ENCODE results near the gene SLC16A14.
"Not testable (repeated sequence)": the region's sequence is repeated elsewhere in the genome, so short reads cannot be mapped to it uniquely, and the experiment has no call there.

Gene SLC16A14, protein sequence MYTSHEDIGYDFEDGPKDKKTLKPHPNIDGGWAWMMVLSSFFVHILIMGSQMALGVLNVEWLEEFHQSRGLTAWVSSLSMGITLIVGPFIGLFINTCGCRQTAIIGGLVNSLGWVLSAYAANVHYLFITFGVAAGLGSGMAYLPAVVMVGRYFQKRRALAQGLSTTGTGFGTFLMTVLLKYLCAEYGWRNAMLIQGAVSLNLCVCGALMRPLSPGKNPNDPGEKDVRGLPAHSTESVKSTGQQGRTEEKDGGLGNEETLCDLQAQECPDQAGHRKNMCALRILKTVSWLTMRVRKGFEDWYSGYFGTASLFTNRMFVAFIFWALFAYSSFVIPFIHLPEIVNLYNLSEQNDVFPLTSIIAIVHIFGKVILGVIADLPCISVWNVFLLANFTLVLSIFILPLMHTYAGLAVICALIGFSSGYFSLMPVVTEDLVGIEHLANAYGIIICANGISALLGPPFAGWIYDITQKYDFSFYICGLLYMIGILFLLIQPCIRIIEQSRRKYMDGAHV

DNA sequence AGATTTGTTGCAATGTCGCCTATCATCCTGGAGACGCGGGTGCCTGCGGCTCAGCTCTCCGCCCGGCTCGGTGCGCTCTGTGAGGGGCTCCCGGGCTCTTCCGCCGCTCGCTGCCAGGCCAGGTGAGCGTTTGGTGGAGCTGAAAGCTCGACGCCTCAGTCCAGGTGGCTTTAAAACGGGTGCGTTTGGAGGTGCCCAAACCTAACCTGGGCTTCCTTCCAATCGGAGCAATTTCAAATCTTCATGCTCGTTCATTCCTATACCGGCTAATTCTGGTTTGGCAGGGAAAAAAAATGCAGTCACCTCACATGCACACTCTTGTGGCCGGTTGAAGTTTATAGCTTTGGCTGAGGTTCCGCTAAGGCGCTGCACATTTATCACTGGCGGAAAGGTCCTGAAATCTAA lies at the start of gene SLC16A14:
SLC16A14 (minus strand) TSS at position 274 of the 405 bp plus-strand sequence. CDS start 9,572 bp downstream, outside the sequence.
- DNase-seq (ENCODE audit: low spot score), result peak; percentile 53

DNA sequence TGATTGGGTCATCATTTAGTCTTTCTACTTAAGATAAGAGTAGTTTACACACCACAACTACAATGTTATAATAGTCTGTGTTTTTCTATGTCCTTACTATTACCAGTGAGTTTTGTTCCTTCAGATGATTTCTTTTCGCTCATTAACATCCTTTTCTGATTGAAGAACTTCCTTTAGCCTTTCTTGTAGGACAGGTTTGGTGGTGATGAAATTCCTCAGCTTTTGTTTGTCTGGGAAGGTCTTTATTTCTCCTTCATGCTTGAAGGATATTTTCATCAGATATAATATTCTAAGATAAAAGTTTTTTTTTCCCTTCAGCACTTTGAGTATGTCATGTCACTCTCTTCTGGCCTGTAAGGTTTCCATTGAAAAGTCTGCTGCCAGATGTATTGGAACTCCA lies 38.0 kb upstream of the SLC16A14 start:
- DNase-seq (ENCODE audit: low spot score), result no peak

DNA sequence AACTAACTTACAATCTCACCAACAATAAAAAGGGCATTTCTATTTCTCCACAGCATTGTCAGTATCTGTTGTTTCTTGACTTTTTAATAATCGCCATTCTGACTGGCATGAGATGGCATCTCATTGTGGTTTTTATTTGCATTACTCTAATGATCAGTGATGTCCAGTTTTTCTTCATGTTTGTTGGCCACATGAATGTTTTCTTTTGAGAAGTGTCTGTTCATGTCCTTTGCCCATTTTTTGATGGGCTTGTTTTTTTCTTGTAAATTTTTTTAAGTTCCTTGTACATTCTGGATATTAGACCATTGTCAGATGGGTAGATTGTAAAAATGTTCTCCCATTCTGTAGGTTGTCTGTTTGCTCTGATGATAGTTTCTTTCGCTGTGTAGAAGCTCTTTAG lies 33.2 kb upstream of the SLC16A14 start:
- DNase-seq (ENCODE audit: low spot score), result not testable (repeated sequence)

DNA sequence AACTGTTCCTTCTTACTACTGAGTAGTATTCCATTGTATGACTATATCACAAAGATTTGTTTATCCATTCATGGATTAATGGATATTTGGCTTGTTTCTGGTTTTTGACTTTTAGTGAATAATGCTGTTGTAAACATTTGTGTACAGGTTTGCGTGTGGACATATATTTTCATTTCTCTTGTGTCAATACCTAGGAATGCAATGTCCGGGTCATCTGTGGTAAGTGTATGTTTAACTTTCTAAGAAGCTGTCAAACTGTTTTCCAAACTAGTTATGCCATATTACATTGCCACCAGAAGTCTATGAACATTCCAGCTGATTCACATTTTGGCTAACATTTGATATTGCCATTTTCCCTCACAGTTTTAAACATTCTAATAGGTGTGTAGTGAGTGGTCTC lies 29.1 kb upstream of the SLC16A14 start:
- DNase-seq (ENCODE audit: low spot score), result no peak

DNA sequence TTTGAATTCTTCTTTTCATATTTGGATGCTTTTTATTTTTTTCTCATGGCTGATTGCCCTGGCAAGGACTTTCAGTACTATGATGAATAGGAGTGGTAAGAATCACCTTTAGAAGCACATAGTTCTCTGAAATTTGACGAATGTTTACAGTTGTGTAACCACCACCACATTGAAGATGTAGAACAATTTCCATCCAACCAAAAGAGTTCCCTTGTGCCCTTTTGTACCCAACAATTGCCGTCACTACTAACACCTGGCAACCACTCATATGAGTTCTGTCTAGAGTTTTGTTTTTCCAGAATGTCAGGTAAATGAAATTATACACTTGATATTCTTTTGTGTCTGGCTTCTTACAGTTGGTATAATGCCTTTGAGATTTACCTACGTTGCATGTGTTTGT lies 28.7 kb upstream of the SLC16A14 start:
- DNase-seq (ENCODE audit: low spot score), result no peak

DNA sequence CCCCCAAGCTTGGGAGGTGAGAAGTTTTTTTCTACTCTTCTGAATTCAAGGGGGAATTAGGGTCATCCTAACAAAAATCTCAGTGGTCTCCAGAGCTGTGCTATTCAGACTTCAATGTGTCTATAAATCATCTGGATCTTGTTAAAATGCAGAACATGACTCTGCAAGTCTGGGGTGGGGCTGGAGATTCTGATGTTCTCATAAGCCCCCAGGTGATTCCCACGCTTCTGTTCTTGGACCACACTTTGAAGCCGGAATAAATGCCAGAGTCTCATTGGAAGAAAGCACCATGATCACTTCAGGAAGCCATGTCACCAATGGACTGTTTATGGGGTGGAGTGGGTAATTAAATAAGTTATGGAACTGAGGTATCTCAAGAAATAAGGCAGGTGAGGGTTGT lies 22.2 kb upstream of the SLC16A14 start:
- no peak for DNase-seq (ENCODE audit: low spot score)

DNA sequence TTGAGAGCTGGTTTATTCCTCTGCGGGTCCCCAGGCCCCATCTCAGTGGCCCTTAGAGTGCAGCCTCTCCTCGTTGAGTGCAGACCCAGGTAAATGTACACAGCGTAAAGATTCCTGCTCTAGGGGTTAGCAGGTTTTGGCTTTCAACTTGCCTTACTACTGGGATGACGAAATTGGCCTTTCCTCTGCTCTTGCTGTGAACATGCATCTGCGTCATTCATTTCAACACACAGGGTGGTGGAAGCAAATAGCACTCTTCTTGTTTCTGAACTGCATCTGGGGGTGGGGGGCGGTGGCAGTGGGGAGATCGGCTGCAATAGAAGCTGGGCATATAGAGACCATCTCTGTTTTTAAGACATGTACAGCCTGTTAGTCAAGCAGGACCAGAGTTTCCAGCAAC lies 16.5 kb upstream of the SLC16A14 start:
- no peak for DNase-seq (ENCODE audit: low spot score)

DNA sequence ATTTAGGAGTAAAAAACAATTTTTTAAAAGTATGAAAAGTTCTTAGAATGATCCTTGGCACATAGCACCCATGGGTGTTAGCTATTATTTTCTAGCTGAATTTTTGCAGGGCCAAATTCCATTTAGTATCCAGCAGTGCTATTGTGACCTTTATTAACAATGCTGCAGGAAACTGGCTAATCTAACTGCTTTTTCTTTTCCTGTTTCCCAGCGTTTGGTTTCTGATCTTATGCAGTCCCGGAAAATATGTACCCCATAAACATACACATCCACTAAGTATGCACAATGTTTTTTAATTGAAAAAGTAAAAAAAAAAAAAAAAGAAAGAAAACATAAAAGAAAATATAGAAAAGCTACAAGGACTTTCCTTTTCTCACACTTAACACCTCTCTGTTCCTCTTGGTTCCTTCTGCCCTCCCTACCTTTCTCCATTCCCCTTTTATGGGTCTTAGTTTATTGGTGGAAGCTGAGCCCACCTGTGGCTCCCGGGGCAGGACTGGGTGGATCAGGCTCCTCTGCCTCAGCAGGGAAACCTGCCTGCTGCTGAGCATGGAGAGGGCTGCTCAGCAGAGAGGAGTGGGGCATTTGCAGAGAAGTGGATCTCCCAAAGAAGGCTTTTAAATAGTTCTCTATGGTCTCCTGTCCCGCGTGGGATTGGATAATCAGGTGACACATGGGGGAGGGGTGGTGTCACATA lies 9.3 kb upstream of the SLC16A14 start:
- no peak for DNase-seq (ENCODE audit: low spot score)

DNA sequence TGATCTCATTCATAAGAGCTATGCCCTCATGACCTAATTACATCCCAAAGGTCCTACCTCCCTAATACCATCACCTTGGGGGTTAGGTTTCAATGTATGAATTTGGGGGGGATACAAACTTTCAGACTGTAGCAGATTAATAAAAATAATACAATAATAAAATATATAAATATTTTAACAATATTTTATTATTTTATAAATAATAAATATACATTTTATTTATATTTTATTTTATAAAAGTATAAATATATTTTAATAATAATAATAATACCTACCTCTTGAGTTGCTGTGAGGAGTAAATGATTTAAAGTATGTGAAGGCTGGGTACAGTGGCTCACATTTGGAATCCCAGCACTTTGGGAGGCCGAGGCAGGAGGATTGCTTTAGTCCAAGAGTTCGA lies 8.1 kb upstream of the SLC16A14 start:
- DNase-seq (ENCODE audit: low spot score), result no peak

DNA sequence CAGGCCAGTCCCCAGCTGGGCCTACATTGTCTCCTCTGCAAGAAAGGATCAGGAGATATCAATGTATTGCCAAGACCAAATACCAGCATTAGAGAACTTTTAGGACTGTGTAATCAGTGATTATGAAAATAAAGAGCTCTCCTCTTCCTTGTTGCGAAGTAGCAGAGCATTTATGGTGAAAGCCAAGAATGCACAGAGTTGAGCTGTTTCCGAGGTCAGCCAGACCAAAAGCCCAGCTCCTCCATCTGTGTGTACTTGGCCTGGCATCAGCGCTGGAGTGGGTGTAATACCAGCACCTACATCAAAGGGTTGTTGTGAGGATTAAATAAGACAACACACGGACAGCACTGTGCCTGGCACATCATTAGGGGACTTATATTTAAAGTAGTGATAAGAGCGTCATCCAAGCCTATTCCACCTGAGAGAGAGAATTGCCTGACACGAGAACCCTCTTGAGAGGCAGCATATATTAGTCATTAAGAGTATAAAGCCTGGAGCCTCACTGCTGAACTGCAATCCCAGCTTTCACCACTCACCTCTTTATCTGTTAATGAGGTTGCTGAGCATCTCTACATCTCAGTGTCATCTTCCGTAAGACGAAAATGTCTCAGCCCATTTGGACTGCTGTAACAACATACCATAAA lies 7.4 kb upstream of the SLC16A14 start:
- DNase-seq (ENCODE audit: low spot score), result no peak

DNA sequence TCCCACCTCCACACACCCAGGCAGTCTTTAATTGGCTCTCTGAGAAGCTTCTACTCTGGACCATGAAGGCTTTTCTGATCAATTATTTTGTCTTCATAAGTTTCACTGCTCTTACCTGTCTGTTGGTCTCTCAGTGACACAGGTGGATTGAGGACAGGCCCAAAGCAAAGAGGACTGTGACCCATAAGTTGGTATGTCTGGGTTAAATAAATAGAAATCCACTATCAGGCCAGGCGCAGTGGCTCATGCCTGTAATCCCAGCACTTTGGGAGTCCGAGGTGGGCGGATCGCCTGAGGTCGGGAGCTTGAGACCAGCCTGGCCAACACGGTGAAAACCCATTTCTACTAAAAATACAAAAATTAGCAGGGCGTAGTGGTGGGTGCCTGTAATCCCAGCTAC lies 2.7 kb upstream of the SLC16A14 start:
- no peak for DNase-seq (ENCODE audit: low spot score)

DNA sequence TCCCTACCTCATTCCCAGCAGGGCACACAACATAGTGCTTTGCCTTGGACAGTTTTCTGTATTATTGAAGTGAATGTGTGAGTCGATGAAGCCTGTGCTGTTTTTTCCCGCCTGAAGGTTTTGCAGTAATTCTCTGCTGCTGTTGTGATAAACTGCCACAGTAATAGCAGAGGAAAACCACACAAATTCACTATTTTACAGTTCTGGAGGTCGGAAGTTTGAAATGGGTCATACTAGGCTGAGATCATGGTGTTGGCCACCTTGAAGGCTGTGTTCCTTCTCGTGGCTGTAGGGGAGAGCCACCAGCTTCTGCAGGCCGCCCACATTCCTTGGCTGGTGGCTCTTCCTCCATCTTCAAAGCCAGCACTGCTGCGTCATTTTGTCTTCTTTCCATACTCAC lies 678 bp upstream of the SLC16A14 start:
- DNase-seq (ENCODE audit: low spot score), result peak; percentile 33

DNA sequence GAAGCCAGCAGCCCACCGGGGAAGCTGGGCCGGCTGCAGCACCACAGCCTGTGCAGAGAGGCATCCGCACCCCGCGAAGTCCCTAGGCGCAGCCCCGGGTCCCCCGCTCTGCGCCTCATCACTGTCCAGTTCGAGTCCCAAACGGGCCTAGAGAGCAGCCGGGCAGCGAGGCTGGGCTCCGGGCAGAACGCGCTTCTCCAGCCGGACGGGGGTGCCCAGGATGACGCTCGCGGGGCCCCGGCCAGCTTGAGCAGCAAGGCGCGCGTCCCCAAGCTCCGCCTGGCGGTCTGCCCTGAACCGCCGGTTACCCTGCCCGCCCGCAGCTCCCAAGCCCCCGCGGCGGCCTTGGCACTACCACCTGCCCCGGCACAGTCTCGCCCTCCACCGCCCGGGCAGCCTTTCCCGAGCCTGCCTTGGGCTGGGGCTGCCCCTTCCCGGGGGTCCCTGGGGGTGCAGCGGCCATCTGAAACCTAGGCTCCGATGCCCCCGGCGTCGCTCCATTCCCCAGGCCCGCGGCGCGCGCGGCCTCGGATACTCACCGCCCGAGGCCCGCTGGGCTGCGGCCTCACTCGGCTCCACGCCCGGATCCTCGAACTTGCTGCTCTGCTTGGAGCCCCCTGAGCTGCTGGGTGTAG lies 591 bp downstream of the SLC16A14 start:
- peak; percentile 35 for DNase-seq (ENCODE audit: low spot score)

DNA sequence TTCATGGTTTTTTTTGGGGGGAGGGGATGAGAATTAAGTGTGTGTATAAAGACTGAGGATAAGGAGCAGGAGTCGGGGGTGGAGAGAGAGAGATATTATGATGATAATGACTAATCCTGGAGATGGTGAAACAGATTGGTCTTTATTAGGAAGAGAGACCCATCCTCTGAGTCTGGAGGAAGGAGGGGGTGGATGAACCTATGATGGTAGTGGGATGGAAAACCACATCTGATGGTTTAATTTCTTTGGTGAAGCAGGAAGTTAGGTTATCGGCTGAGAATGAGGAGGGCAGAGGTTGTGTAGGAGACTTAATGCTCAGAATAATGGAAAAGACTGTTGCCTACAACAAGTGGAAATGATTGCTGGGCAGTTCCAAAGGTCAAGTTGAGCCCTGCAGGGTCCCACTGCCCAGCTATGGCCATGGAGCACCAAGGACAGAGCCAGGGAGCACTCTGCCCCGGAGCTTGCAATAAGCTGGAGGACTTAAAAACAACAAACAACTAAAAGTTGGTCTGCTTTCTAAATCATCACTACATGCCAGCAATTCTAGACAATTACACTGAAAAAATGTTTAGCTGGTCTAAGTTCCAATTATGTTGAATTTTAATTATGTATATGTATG lies 7.9 kb downstream of the SLC16A14 start:
- no peak for DNase-seq (ENCODE audit: low spot score)

DNA sequence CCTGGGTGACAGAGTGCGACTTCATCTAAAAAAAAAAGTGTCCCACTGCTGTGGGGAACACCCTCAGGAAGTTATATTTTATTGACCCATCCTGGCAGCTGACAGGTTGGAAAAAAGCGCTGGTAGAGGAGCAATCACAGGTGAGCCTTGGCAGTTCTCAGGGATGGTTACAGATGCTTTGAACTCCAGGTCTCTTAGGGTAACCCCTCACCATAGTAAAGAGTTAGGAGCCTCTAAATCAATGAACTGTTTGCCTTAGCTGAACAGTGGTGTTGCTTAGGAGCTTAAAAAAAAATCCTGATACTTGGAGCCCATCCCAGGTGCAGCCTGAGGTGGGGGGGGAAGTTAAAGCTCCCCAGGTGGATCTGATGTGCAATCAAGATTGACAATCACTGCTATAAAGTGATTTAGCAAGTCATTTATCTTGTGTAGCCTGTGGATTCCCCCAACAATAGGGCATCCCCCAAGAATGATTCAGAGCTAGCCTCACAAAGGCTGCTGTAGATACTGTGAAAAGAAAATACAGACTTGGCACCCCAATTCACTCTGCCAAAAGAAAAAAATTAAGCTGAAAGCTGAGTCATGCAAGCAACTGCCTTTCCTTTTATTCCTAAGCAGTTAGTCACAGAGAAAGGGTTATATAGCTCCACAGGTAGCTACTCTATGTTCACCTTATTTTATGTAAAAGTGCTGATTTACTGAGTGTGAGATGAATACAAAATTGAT lies 14.8 kb downstream of the SLC16A14 start:
- no peak for DNase-seq (ENCODE audit: low spot score)

DNA sequence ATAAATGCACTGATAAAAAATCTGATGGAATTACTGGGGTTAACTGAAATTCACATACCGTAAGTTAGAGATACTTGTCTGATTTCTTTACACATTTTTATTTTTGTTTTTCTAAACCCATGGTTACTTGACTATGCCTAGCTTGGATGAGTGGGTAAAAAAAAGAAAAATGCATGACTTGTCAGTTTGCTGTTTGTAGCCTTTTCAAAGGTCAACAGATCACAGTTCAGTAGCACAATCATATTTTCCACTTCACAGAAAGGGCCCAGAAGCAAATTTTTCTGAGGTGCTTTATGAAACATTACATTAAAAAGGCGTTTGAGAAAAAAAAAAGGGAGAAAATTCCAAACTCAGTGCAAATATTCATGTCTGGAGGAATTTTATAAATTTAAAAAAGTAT lies 16.4 kb downstream of the SLC16A14 start:
- no peak for DNase-seq (ENCODE audit: low spot score)

DNA sequence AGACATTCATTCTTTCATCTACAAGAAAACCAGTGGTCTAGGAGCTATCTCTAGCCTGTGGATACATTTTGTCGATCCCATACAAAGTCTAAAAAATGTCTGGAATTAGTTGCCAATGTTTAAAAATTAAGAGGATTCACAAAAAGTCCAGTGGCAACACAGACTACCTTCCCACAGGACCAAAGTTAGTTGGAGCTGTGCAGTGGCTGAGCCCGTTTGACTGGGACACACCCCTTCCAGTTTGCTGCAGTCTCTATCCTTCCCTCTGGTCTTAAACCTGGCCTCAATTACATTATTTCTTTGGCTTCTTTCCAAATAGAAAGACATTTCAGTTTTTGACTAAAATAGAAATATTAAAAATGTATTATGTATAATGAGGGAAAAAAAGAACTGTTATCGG lies 18.6 kb downstream of the SLC16A14 start:
- DNase-seq (ENCODE audit: low spot score), result no peak

DNA sequence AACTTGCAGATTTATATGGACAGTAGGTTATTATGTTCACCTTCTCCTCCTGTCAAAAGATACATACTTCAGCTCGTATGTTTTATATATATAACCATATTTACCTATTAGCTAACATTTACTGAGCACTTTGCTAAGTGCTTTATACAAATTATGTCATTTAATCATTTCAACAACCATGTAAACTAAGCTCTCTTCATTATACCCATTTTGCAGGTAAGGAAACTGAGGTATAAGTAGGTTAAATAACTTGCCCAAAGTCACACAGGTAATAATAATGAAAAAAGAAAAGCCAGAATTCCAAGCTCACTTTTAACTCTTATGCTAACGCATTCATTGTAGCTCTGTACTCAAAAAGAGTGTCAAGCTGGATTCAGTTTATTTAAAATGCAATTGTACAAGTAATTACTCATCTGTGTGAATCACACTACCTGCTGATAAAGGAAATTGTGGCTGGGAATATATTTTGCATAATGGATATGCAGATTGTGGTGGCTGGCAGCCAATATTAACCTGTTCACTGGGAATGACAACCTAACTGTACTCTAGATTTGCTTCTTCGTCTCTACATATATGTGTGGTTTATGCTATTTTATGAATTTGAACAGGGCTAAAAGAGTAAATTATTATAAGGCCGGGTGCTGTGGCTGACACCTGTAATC lies 20.6 kb downstream of the SLC16A14 start:
- no peak for DNase-seq (ENCODE audit: low spot score)

DNA sequence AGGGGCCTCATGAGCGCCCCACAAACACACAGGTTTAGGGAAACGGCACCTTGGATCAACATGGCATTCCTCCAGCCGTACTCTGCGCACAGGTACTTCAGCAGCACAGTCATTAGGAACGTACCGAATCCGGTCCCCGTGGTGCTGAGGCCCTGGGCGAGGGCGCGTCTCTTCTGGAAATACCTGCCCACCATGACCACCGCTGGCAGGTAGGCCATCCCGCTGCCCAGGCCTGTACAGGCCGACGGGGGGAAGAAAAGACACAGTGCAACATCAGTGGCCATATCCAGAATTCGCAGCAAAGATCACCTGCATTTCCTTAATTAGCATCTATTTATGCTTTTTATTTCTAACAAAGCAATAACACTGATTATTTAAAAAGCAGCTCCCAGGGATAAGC lies 22.2 kb downstream of the SLC16A14 start:
- no peak for DNase-seq (ENCODE audit: low spot score)

DNA sequence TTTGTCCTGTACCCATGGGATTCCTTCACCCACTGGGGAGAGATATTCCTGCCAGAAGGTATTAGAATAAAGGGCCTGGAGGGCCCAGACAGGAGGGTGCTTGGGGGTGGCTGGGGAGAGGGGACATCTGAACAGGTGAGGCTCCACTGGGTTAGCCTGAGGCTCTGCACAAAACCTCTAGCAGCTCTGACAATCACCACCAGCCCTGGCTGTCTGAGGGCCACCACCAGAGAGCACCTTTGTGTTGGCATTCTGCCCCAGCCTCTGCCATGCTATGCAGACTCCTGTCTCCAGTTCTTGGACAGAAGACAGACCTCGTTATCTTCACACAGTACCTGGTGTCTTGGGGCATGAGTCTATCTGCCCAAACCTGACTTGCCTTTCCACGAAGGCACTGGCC lies 25.3 kb downstream of the SLC16A14 start:
- DNase-seq (ENCODE audit: low spot score), result no peak

DNA sequence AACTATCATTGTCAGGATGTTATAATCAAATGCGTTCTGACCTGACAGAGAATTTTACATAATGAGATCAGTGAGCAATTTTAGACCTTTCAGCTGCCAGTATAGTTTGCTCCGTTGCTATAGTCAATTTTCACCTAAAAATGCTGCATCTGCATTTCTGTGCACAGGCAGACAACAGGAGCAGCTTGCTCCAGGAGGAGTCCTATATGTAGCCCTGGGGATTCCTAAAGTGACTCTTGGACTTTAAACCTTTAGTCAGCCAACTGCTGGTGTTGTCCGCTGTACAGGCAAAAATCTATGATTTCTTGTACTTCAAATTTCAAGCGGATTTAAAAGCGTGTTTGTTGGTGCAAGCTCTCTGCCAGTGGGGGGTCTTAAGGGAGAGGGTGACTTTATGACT lies 25.7 kb downstream of the SLC16A14 start:
- no peak for DNase-seq (ENCODE audit: low spot score)
